GM18909 (cell line): ENCODE measurements around the gene TOM1.

Experiments used
- ATAC-seq: cut with Tn5 transposase; IDR thresholded peaks from one replicate; pipeline ENCODE4 v1.9.1; 2021; ENCODE audit warnings: mild to moderate bottlenecking; ENCODE audit not compliant: unreplicated experiment, poor library complexity

TOM1 gene

GRCh38 chr22:35343664-35344550 lies 44.2 kb downstream of the TOM1 start:
- no peak for ATAC-seq

- ATAC-seq, result peak; percentile 58
These were observed 45.4 kb downstream of the TOM1 start for GRCh38 chr22:35344956-35345690.

GRCh38 chr22:35345808-35346505 lies 46.3 kb downstream of the TOM1 start:
- ATAC-seq, result no peak

- no peak for ATAC-seq
These were observed 47.0 kb downstream of the TOM1 start for GRCh38 chr22:35346596-35347220.

GRCh38 chr22:35347462-35347861 lies 47.8 kb downstream of the TOM1 start:
- no peak for ATAC-seq

- no peak for ATAC-seq
These were observed 48.4 kb downstream of the TOM1 start for GRCh38 chr22:35348026-35348590.

- ATAC-seq, result no peak
These were observed 49.0 kb downstream of the TOM1 start for GRCh38 chr22:35348703-35349102.

- ATAC-seq, result no peak
These were observed 49.6 kb downstream of the TOM1 start for GRCh38 chr22:35349368-35349703.

- ATAC-seq, result no peak
These were observed 50.2 kb downstream of the TOM1 start for GRCh38 chr22:35349704-35350538.

- ATAC-seq, result peak; percentile 78
These were observed 51.1 kb downstream of the TOM1 start for GRCh38 chr22:35350539-35351503.

- ATAC-seq, result no peak
These were observed 52.8 kb downstream of the TOM1 start for GRCh38 chr22:35352214-35353111.

GRCh38 chr22:35353318-35353717 lies 53.6 kb downstream of the TOM1 start:
- no peak for ATAC-seq

GRCh38 chr22:35354068-35354467 lies 54.4 kb downstream of the TOM1 start:
- ATAC-seq, result no peak

GRCh38 chr22:35357883-35358621 lies 58.4 kb downstream of the TOM1 start:
- no peak for ATAC-seq

GRCh38 chr22:35359380-35360065 lies 59.8 kb downstream of the TOM1 start:
- no peak for ATAC-seq

- ATAC-seq, result no peak
These were observed 61.4 kb downstream of the TOM1 start for GRCh38 chr22:35361001-35361558.
